HG02642 (cell line): ENCODE data around the gene ABHD17B.

Experiments
- ATAC-seq: cut with Tn5 transposase; IDR thresholded peaks from one replicate; pipeline ENCODE4 v1.9.1; 2021; ENCODE audit warnings: mild to moderate bottlenecking; ENCODE audit not compliant: unreplicated experiment, poor library complexity

ABHD17B gene

GRCh38 chr9:71879644-71880174 lies 31.3 kb downstream of the ABHD17B start:
- no peak for ATAC-seq

GRCh38 chr9:71878327-71879274 lies 32.4 kb downstream of the ABHD17B start:
- no peak for ATAC-seq

GRCh38 chr9:71876829-71877228 lies 34.2 kb downstream of the ABHD17B start:
- no peak for ATAC-seq

GRCh38 chr9:71876106-71876505 lies 34.9 kb downstream of the ABHD17B start:
- ATAC-seq: no peak

- no peak for ATAC-seq
Measured at GRCh38 chr9:71875345-71875744, 35.6 kb downstream of the ABHD17B start.

GRCh38 chr9:71863631-71864030 lies 47.4 kb downstream of the ABHD17B start:
- no peak for ATAC-seq

- no peak for ATAC-seq
Measured at GRCh38 chr9:71861618-71862017, 49.4 kb downstream of the ABHD17B start.

GRCh38 chr9:71859939-71860338 lies 51.1 kb downstream of the ABHD17B start:
- ATAC-seq: no peak

GRCh38 chr9:71858812-71859211 lies 52.2 kb downstream of the ABHD17B start:
- peak; percentile 60 for ATAC-seq

- ATAC-seq: no peak
Measured at GRCh38 chr9:71858102-71858798, 52.7 kb downstream of the ABHD17B start.

GRCh38 chr9:71857159-71857558 lies 53.8 kb downstream of the ABHD17B start:
- no peak for ATAC-seq

GRCh38 chr9:71854811-71855210 lies 56.2 kb downstream of the ABHD17B start:
- no peak for ATAC-seq

- ATAC-seq: no peak
Measured at GRCh38 chr9:71853084-71853483, 57.9 kb downstream of the ABHD17B start.

- no peak for ATAC-seq
Measured at GRCh38 chr9:71850996-71851395, 60.0 kb downstream of the ABHD17B start.

- ATAC-seq: no peak
Measured at GRCh38 chr9:71847892-71848291, 63.1 kb downstream of the ABHD17B start.

- ATAC-seq: no peak
Measured at GRCh38 chr9:71844808-71845207, 66.2 kb downstream of the ABHD17B start.

- no peak for ATAC-seq
Measured at GRCh38 chr9:71839668-71840067, 71.3 kb downstream of the ABHD17B start.

- no peak for ATAC-seq
Measured at GRCh38 chr9:71835596-71835995, 75.4 kb downstream of the ABHD17B start.

- ATAC-seq: no peak
Measured at GRCh38 chr9:71830929-71831328, 80.1 kb downstream of the ABHD17B start.

- no peak for ATAC-seq
Measured at GRCh38 chr9:71830153-71830552, 80.8 kb downstream of the ABHD17B start.

- no peak for ATAC-seq
Measured at GRCh38 chr9:71826279-71826678, 84.7 kb downstream of the ABHD17B start.
